Caco-2 (cell line): ENCODE measurements around the gene LRG1. TPM values are rescaled to one million over a fixed set of nuclear protein-coding genes. Genes with fewer than 3 reads are reported as not detected.
"Not testable (repeated sequence)": the region's sequence is repeated elsewhere in the genome, so short reads cannot be mapped to it uniquely, and the experiment has no call there.

Source experiments
- BruUV-seq: library from RNA; stranded (reverse); fragments of 400-500 nt; replicated peaks from 2 replicates; lab custom pipeline; 2021; lab: Mats Ljungman, UMichigan
- CTCF ChIA-PET: fragments of 300-600 bp; sonication (Branson Sonifier 250); formaldehyde crosslinking; loops from one replicate; lab custom pipeline; 2022; ENCODE audit warnings: antibody characterized with exemption; lab: Charles Lee
- POLR2A ChIA-PET: fragments of 300-600 bp; sonication (Branson Sonifier 250); formaldehyde crosslinking; loops from one replicate; lab custom pipeline; 2022; ENCODE audit warnings: antibody characterized with exemption; lab: Charles Lee
- DNase-seq, 2 experiments: peaks; one replicate each; pipeline versions ENCODE4 v3.0.0 to v3.0.0-alpha.2; 2020 to 2022
- H3K27me3 ChIP-seq: replicated peaks from 2 replicates; pipeline ENCODE4 v1.6.0; 2011; ENCODE audit warnings: low read length; ENCODE audit not compliant: control insufficient read depth, insufficient read depth
- H3K36me3 ChIP-seq: 2 replicates; pipeline ENCODE4 v1.5.1; 2011; ENCODE audit warnings: low read length; ENCODE audit not compliant: control insufficient read depth, insufficient read depth
- H3K4me1 ChIP-seq: fragments of 250-450 bp; sonication (Bioruptor Pico); 2 replicates; pipeline ENCODE4 v1.5.1; 2020; ENCODE audit warnings: mild to moderate bottlenecking
- H3K4me3 ChIP-seq: 2 replicates; pipeline ENCODE4 v1.5.1; 2011; ENCODE audit warnings: low read depth, mild to moderate bottlenecking, control low read depth, low read length
- H3K9me3 ChIP-seq: fragments of 250-450 bp; sonication (Bioruptor Pico); 2 replicates; pipeline ENCODE4 v1.5.1; 2020; ENCODE audit warnings: mild to moderate bottlenecking, moderate library complexity
- H3K27ac Mint-ChIP-seq: one replicate; pipeline ENCODE4 v1.8.0; 2022; ENCODE audit warnings: mixed read lengths; ENCODE audit not compliant: unreplicated experiment
- H3K27me3 Mint-ChIP-seq: one replicate; pipeline ENCODE4 v1.8.0; 2022; ENCODE audit warnings: mixed read lengths; ENCODE audit not compliant: insufficient read depth, unreplicated experiment
- H3K36me3 Mint-ChIP-seq: one replicate; pipeline ENCODE4 v1.8.0; 2022; ENCODE audit warnings: mild to moderate bottlenecking, mixed read lengths; ENCODE audit not compliant: insufficient read depth, unreplicated experiment
- H3K4me1 Mint-ChIP-seq: one replicate; pipeline ENCODE4 v1.8.0; 2022; ENCODE audit warnings: low read depth, mixed read lengths; ENCODE audit not compliant: unreplicated experiment
- H3K4me3 Mint-ChIP-seq: one replicate; pipeline ENCODE4 v1.8.0; 2022; ENCODE audit warnings: mild to moderate bottlenecking, moderate library complexity, mixed read lengths; ENCODE audit not compliant: unreplicated experiment
- H3K9me3 Mint-ChIP-seq: one replicate; pipeline ENCODE4 v1.8.0; 2022; ENCODE audit warnings: mixed read lengths; ENCODE audit not compliant: unreplicated experiment
- intact Hi-C: fragments of 100-400 bp; cut with micrococcal nuclease; formaldehyde crosslinking; loops from one replicate; pipeline ENCODE4 v1.10.0; 2022; ENCODE audit not compliant: unreplicated experiment
- total RNA-seq: library from RNA; stranded (reverse); gene quantifications from 2 replicates; pipeline ENCODE4 v1.2.3, GENCODE V29; 2022
- TF ChIP-seq, protein P1 (sequence below), 2 experiments: fragments of 200-600 bp in 1 of 2; IDR thresholded peaks; 1 replicate in 1 of 2; 2 replicates in 1 of 2; pipeline versions ENCODE4 v1.5.1 to v1.8.0; 2011 to 2022; ENCODE audit warnings: antibody characterized with exemption in 1 of 2, control low read depth in 1 of 2, inconsistent platforms in 1 of 2, low read depth in 1 of 2, low read length in 1 of 2, mild to moderate bottlenecking in 1 of 2, moderate library complexity in 1 of 2; ENCODE audit not compliant: insufficient read depth in 1 of 2, severe bottlenecking in 1 of 2, unreplicated experiment in 1 of 2

The LRG1 gene
- total RNA-seq, 1 experiment from 2014 or later, result 0.61 TPM

DNA sequence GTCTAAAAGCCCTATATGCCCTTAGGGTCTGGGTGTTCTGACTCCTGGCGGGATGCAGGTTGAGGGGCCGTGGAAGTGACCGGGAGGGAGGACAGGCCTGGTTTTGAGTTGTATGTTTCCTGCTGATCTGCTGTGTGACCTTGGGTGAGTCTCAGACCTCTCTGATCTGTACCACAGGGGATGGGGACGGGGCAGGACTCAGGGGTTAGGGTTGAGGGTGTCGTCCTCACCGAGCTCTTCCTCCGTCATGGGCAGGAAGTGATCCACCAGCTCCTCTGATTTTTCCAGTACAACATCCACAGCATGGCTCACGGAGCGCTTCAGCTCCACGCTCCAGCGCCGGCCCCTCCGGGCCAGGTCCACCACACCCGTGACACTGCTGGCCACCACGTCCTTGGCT, 11.0 kb downstream of the LRG1 start:
- Mint-ChIP-seq H3K4me3 (no peak overlapping the region), H3K36me3 (no peaks in the 10 kb centered on the region), H3K4me1 (no peaks in the 10 kb centered on the region), H3K27me3 (no peaks in the 10 kb centered on the region), H3K27ac (no peak overlapping the region), H3K9me3 (no peaks in the 10 kb centered on the region)
- ChIA-PET CTCF (interaction anchor here (0.6 kb wide), 1 partner anchor 22 kb away, joined by 5 read pairs; no protein-coding TSS in a partner anchor), POLR2A (no interaction called here)
- intact Hi-C loops, result no loop called here
- Histone ChIP-seq H3K36me3 (no peaks in the 10 kb centered on the region), H3K9me3 (no peaks in the 10 kb centered on the region), H3K4me1 (no peaks in the 10 kb centered on the region), H3K4me3 (no peak overlapping the region), H3K27me3 (no peaks in the 10 kb centered on the region)
- TF ChIP-seq, protein P1, sequence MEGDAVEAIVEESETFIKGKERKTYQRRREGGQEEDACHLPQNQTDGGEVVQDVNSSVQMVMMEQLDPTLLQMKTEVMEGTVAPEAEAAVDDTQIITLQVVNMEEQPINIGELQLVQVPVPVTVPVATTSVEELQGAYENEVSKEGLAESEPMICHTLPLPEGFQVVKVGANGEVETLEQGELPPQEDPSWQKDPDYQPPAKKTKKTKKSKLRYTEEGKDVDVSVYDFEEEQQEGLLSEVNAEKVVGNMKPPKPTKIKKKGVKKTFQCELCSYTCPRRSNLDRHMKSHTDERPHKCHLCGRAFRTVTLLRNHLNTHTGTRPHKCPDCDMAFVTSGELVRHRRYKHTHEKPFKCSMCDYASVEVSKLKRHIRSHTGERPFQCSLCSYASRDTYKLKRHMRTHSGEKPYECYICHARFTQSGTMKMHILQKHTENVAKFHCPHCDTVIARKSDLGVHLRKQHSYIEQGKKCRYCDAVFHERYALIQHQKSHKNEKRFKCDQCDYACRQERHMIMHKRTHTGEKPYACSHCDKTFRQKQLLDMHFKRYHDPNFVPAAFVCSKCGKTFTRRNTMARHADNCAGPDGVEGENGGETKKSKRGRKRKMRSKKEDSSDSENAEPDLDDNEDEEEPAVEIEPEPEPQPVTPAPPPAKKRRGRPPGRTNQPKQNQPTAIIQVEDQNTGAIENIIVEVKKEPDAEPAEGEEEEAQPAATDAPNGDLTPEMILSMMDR (IDR thresholded peaks at IDR 0.05; ENCODE audit: insufficient read depth in 1 of 2, low read depth in 1 of 2, low read length in 1 of 2, severe bottlenecking in 1 of 2, unreplicated experiment in 1 of 2), result no peak
- BruUV-seq, result no TSS peak
- DNase-seq, result no peak

DNA sequence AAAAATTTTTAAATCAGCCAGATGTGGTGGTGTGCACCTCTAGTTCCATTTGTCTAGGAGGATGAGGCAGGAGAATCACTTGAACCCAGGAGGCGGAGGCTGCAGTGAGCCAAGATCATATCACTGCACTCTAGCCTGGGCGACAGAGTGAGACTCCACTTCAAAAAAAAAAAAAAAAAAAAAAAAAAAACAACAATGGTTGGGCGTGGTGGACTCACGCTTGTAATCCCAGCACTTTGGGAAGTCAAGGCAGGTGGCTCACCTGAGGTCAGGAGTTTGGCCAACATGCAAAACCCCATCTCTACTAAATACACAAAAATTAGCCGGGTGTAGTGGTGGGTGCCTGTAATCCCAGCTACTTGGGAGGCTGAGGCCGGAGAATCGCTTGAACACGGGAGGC, 12.5 kb downstream of the LRG1 start:
- H3K36me3 ChIP-seq, POLR2A ChIA-PET, H3K36me3 Mint-ChIP-seq, H3K9me3 ChIP-seq, H3K27ac Mint-ChIP-seq, H3K9me3 Mint-ChIP-seq, H3K4me1 ChIP-seq, H3K27me3 ChIP-seq, DNase-seq, H3K27me3 Mint-ChIP-seq, H3K4me3 ChIP-seq, BruUV-seq, CTCF ChIA-PET, H3K4me3 Mint-ChIP-seq, intact Hi-C loops, H3K4me1 Mint-ChIP-seq: not testable (repeated sequence)

DNA sequence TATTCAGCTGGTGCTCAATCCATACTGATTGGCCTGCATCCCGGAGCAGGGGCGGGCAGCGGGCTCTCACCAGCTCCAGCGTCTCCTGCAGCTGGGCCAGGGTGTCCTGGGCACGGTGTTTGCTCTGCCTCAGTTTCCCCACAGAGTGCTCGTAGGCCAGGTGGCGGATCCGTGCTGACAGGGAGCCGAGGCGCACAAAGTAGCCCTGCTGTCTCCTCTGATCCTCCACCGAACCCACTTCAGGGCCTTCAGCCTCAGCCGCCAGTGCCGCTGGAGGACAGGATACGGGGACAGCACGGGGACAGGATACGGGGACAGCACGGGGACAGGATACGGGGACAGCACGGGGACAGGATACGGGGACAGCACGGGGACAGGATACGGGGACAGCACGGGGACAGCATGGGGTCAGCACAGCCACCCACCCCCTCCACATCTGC, 14.3 kb downstream of the LRG1 start:
- Histone ChIP-seq H3K9me3 (no peaks in the 10 kb centered on the region), H3K36me3 (no peaks in the 10 kb centered on the region), H3K4me1 (peaks cover 16% of the 10 kb centered on the region), H3K27me3 (no peaks in the 10 kb centered on the region), H3K4me3 (no peak overlapping the region)
- CTCF ChIA-PET, result interaction anchor here (0.6 to 1.1 kb wide), 6 partner anchors 9 to 442 kb away, joined by 3 to 9 read pairs (median 4); partner anchors contain the start of genes LRG1 and PLIN5
- no TSS peak for BruUV-seq
- H3K4me3 Mint-ChIP-seq, result no peak overlapping the region
- DNase-seq, result no peak
- no peak overlapping the region for H3K27ac Mint-ChIP-seq
- H3K9me3 Mint-ChIP-seq, result no peaks in the 10 kb centered on the region
- POLR2A ChIA-PET, result no interaction called here
- no peaks in the 10 kb centered on the region for H3K36me3 Mint-ChIP-seq
- no peaks in the 10 kb centered on the region for H3K27me3 Mint-ChIP-seq
- H3K4me1 Mint-ChIP-seq, result peaks cover 14% of the 10 kb centered on the region
- intact Hi-C loops, result no loop called here
- TF ChIP-seq, protein P1 (IDR thresholded peaks at IDR 0.05; ENCODE audit: insufficient read depth in 1 of 2, low read depth in 1 of 2, low read length in 1 of 2, severe bottlenecking in 1 of 2, unreplicated experiment in 1 of 2), result no peak
